Pons (tissue), 1 donor: Measurements from ENCODE around the gene CLDN14.

Experiments used
- DNase-seq: peaks from one replicate; pipeline ENCODE4 v3.0.0-alpha.2; 2016; ENCODE audit warnings: low spot score

The CLDN14 gene

GRCh38 chr21:36471254-36471723 is 8.6 kb downstream of the CLDN14 start:
- DNase-seq: no peak

- no peak for DNase-seq
These were observed 9.6 kb downstream of the CLDN14 start for GRCh38 chr21:36470294-36470693.

GRCh38 chr21:36466061-36466511 is 13.8 kb downstream of the CLDN14 start:
- no peak for DNase-seq

- DNase-seq: no peak
These were observed 14.4 kb downstream of the CLDN14 start for GRCh38 chr21:36465478-36465877.

- no peak for DNase-seq
These were observed 15.3 kb downstream of the CLDN14 start for GRCh38 chr21:36464590-36464989.

GRCh38 chr21:36463991-36464390 is 15.9 kb downstream of the CLDN14 start:
- no peak for DNase-seq

GRCh38 chr21:36463204-36463603 is 16.7 kb downstream of the CLDN14 start:
- no peak for DNase-seq

- DNase-seq: no peak
These were observed 17.9 kb downstream of the CLDN14 start for GRCh38 chr21:36461918-36462486.

GRCh38 chr21:36461277-36461917 is 18.5 kb downstream of the CLDN14 start:
- no peak for DNase-seq

- DNase-seq: no peak
These were observed 19.1 kb downstream of the CLDN14 start for GRCh38 chr21:36460866-36461265.

GRCh38 chr21:36459098-36459497 is 20.8 kb downstream of the CLDN14 start:
- DNase-seq: no peak

GRCh38 chr21:36456729-36457414 is 23.1 kb downstream of the CLDN14 start:
- no peak for DNase-seq

- no peak for DNase-seq
These were observed 25.2 kb downstream of the CLDN14 start for GRCh38 chr21:36454706-36455105.

GRCh38 chr21:36454093-36454531 is 25.8 kb downstream of the CLDN14 start:
- DNase-seq: no peak

- DNase-seq: no peak
These were observed 27.6 kb downstream of the CLDN14 start for GRCh38 chr21:36452281-36452825.

GRCh38 chr21:36451506-36451905 is 28.4 kb downstream of the CLDN14 start:
- DNase-seq: no peak

GRCh38 chr21:36450511-36450910 is 29.4 kb downstream of the CLDN14 start:
- no peak for DNase-seq

GRCh38 chr21:36446301-36446700 is 33.6 kb downstream of the CLDN14 start:
- DNase-seq: no peak

- no peak for DNase-seq
These were observed 38.2 kb downstream of the CLDN14 start for GRCh38 chr21:36441715-36442114.

GRCh38 chr21:36437745-36438128 is 42.2 kb downstream of the CLDN14 start:
- DNase-seq: no peak

GRCh38 chr21:36436829-36437744 is 42.8 kb downstream of the CLDN14 start:
- no peak for DNase-seq

GRCh38 chr21:36434144-36434543 is 45.8 kb downstream of the CLDN14 start:
- no peak for DNase-seq
